BE2C (cell line): ENCODE data around the gene KLHDC7A.

Experiments
- DNase-seq: peaks from one replicate; pipeline ENCODE4 v3.0.0-alpha.2; 2020
- H3K27me3 ChIP-seq: fragments of 250-450 bp; sonication (Bioruptor Pico); 2 replicates; pipeline ENCODE4 v1.5.1; 2020; ENCODE audit warnings: mild to moderate bottlenecking
- H3K36me3 ChIP-seq: fragments of 250-450 bp; sonication (Bioruptor Pico); 2 replicates; pipeline ENCODE4 v1.5.1; 2020; ENCODE audit warnings: mild to moderate bottlenecking
- H3K4me1 ChIP-seq: fragments of 250-450 bp; sonication (Bioruptor Pico); 2 replicates; pipeline ENCODE4 v1.5.1; 2020
- H3K4me3 ChIP-seq: 2 replicates; pipeline ENCODE4 v1.5.1; 2011; ENCODE audit warnings: low read depth, low read length
- H3K9me3 ChIP-seq: fragments of 250-450 bp; sonication (Bioruptor Pico); 2 replicates; pipeline ENCODE4 v1.5.1; 2020
- CTCF ChIP-seq: IDR thresholded peaks from 2 replicates; pipeline ENCODE4 v1.5.1; 2012; ENCODE audit warnings: mild to moderate bottlenecking, low read depth, low read length

KLHDC7A gene

DNA sequence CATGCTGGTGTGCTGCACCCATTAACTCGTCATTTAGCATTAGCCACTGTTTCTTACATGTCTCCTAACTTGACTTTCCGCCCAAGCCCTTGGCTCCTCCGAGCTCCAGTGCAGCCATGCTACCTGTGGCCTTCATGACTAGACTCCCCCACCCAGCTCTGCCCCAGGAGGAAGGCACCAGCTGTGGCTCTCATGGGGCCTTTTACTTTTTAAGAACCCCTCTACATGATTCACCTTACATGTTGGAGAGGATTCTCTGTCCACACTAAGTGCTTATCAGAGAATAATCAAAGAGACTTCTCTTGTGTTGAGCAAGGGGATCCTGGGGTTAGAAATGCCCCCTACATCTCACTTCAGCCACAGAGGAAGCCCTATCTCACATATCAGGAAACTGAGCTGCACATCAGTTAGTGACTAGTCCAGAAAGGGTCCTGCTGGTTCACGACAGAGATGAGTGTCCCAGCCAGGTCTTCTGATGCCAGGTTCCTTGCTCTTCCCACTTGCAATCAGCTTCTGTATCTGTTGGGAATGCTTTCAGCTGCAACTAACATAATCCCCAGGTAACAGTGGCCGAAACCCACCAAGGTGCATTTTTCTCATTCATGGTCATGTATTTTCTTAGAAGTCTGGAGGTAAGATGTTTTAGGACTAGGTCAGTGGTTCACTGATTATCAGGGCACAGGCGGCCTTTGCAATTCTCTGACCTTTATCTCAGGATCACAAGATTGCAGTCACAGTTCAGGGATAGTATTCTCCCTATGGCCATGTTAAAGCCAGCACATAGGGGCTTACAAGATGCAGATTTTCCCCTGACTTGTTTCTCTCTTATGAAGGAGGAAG, 45.9 kb downstream of the KLHDC7A start:
- no peak overlapping the region for H3K4me3 ChIP-seq
- no peaks in the 10 kb centered on the region for H3K36me3 ChIP-seq
- H3K4me1 ChIP-seq = no peaks in the 10 kb centered on the region
- H3K9me3 ChIP-seq = no peaks in the 10 kb centered on the region
- no peak for TF ChIP-seq CTCF
- no peak for DNase-seq
- H3K27me3 ChIP-seq = no peaks in the 10 kb centered on the region

DNA sequence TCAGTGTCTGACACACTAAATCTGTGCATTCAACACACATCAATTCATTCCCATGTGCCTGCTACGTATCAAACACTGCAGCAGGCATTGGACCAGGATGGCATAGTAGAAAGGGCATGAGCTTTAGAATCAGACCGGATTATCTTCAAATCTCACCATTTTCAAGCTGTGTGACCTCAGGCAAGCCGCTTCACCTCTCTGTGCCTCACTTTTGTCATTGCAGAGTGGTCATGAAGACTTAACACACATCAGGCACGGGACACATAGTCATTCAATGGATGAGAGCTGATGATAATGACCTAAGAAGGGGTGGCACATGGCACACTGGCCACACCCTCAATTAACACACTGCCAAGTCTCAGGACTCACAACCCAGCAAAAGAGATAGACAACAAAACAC, 46.8 kb downstream of the KLHDC7A start:
- no peak for TF ChIP-seq CTCF
- H3K4me3 ChIP-seq = no peak overlapping the region
- no peaks in the 10 kb centered on the region for H3K4me1 ChIP-seq
- no peak for DNase-seq
- H3K9me3 ChIP-seq = no peaks in the 10 kb centered on the region
- H3K36me3 ChIP-seq = no peaks in the 10 kb centered on the region
- no peaks in the 10 kb centered on the region for H3K27me3 ChIP-seq

GRCh38 chr1:18527921-18528320, 47.2 kb downstream of the KLHDC7A start:
- Histone ChIP-seq H3K36me3 (no peaks in the 10 kb centered on the region), H3K4me3 (no peak overlapping the region), H3K4me1 (no peaks in the 10 kb centered on the region), H3K27me3 (no peaks in the 10 kb centered on the region), H3K9me3 (no peaks in the 10 kb centered on the region)
- TF ChIP-seq CTCF = no peak
- DNase-seq = no peak

DNA sequence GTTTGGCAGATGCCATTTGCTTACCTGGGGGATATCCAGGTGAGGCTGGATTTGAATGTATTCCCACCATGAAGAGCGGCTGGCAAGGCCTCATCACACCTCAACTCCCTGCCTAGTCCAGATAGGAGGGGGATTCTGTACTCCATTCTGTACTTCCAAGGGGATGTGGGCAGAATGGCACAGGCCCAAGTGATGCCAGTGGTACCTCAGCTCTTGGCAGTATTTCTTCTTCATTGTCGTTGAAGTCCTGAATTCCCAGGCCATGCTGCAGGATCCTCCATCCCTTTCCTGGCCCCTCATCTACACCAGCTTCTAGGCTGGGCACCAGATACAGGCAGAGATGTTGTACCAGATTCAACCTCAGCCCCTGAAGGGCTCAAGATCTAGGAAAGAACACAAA, 47.9 kb downstream of the KLHDC7A start:
- DNase-seq = no peak
- H3K4me1 ChIP-seq = no peaks in the 10 kb centered on the region
- no peak for TF ChIP-seq CTCF

GRCh38 chr1:18529714-18530113, 49.0 kb downstream of the KLHDC7A start:
- Histone ChIP-seq H3K4me3 (no peak overlapping the region), H3K36me3 (no peaks in the 10 kb centered on the region), H3K9me3 (no peaks in the 10 kb centered on the region), H3K27me3 (no peaks in the 10 kb centered on the region), H3K4me1 (no peaks in the 10 kb centered on the region)
- TF ChIP-seq CTCF = no peak
- DNase-seq = no peak

More for the DNA sequence above, 47.9 kb downstream of the KLHDC7A start:
- no peaks in the 10 kb centered on the region for H3K9me3 ChIP-seq
- no peaks in the 10 kb centered on the region for H3K36me3 ChIP-seq
- no peaks in the 10 kb centered on the region for H3K27me3 ChIP-seq
- H3K4me3 ChIP-seq = no peak overlapping the region
